ENCODE results near the gene KLHL22. TPM values are rescaled to one million over a fixed set of nuclear protein-coding genes. Genes with fewer than 3 reads are reported as not detected.
A peak's percentile ranks its signal among the peaks of the same experiment; 100 is the strongest.

Gene KLHL22
- total and polyA plus RNA-seq, 2 experiments from 2014 or later, result 33.8 to 55.0 TPM

- DNase-seq (ENCODE audit: low read depth in 1 of 2, low spot score in 1 of 2), result no peak
- Histone ChIP-seq H3K36me3 (no peaks in the 10 kb centered on the region), H3K4me1 (ENCODE audit: low read depth) (peaks cover 7% of the 10 kb centered on the region), H3K27ac (no peak overlapping the region), H3K9me3 (ENCODE audit: low read depth) (no peaks in the 10 kb centered on the region), H3K4me3 (peak overlapping the region; percentile 22), H3K27me3 (peaks cover 55% of the 10 kb centered on the region)
- no peak for TF ChIP-seq CTCF (IDR thresholded peaks at IDR 0.05; ENCODE audit: low read depth, low read length)
Measured at GRCh38 chr22:20431511-20432192, 63.9 kb downstream of the KLHL22 start.

GRCh38 chr22:20430720-20431510 lies 64.7 kb downstream of the KLHL22 start:
- no peak for TF ChIP-seq CTCF (IDR thresholded peaks at IDR 0.05; ENCODE audit: low read depth, low read length)
- no peak overlapping the region for H3K27ac ChIP-seq
- no peaks in the 10 kb centered on the region for H3K36me3 ChIP-seq
- H3K4me1 ChIP-seq (ENCODE audit: low read depth), result peaks cover 7% of the 10 kb centered on the region
- DNase-seq (ENCODE audit: low read depth in 1 of 2, low spot score in 1 of 2), result peak in 1 of 2 donors; percentile 80
- peaks cover 55% of the 10 kb centered on the region for H3K27me3 ChIP-seq
- peak overlapping the region; percentile 22 for H3K4me3 ChIP-seq
- H3K9me3 ChIP-seq (ENCODE audit: low read depth), result no peaks in the 10 kb centered on the region

DNA sequence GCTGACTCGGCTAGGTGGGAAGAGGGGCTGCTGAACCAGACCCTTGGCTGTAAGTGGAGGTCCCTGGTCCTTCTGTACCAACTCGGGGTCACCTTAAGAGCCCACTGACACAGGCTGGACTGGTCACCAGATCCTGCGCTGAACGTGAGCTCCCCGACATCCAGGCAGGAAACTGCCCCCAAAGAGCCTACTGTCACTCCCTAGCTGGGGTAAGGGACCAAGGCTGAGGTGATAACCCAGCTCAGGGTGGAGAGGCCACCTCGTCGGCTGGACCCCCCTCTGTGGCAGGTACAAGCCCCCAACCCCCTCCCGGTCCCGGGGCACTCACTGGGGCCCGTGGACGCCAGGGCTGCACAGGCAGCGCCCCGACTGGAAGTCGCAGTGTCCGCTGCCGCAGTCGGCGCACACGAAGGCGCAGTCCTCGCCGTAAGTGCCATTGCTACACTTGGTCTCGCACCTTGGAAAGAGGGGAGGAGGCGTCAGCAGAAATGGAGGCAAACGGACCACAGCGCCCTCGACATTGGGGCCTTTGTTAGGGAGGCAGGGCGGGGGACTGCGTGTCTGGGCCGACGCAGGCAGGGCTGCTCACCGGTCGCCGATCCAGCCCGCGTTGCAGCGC lies 65.4 kb downstream of the KLHL22 start:
- no peak for DNase-seq (ENCODE audit: low read depth in 1 of 2, low spot score in 1 of 2)
- no peak overlapping the region for H3K4me3 ChIP-seq
- peaks cover 7% of the 10 kb centered on the region for H3K4me1 ChIP-seq (ENCODE audit: low read depth)
- peaks cover 51% of the 10 kb centered on the region for H3K27me3 ChIP-seq
- peaks cover under 1% of the 10 kb centered on the region for H3K36me3 ChIP-seq
- H3K27ac ChIP-seq, result no peak overlapping the region
- H3K9me3 ChIP-seq (ENCODE audit: low read depth), result no peaks in the 10 kb centered on the region
- TF ChIP-seq CTCF (IDR thresholded peaks at IDR 0.05; ENCODE audit: low read depth, low read length), result no peak

GRCh38 chr22:20429254-20430100 lies 66.1 kb downstream of the KLHL22 start:
- Histone ChIP-seq H3K9me3 (ENCODE audit: low read depth) (no peaks in the 10 kb centered on the region), H3K36me3 (peaks cover 3% of the 10 kb centered on the region), H3K27me3 (peaks cover 51% of the 10 kb centered on the region), H3K27ac (no peak overlapping the region), H3K4me3 (peak overlapping the region; percentile 10), H3K4me1 (ENCODE audit: low read depth) (peaks cover 7% of the 10 kb centered on the region)
- DNase-seq (ENCODE audit: low read depth in 1 of 2, low spot score in 1 of 2), result peak in 1 of 2 donors; percentile 61
- TF ChIP-seq CTCF (IDR thresholded peaks at IDR 0.05; ENCODE audit: low read depth, low read length), result no peak
